Lower leg skin (tissue), 4 donors: ENCODE measurements around the gene SIK3. TPM values are rescaled to one million over a fixed set of nuclear protein-coding genes. Genes with fewer than 3 reads are reported as not detected.

Experiments used
- DNase-seq, 2 donors: peaks; one replicate each; pipeline ENCODE4 v3.0.0-alpha.2; 2019; ENCODE audit warnings: low spot score in 2 of 2
- H3K4me3 ChIP-seq: fragments of 200-600 bp; sonication (generic); 2 replicates; pipeline ENCODE4 v1.5.1; 2017; ENCODE audit warnings: mild to moderate bottlenecking, low read depth; ENCODE audit not compliant: poor library complexity, severe bottlenecking
- CTCF ChIP-seq, 3 donors: fragments of 450-650 bp; IDR thresholded peaks; one replicate each; pipeline ENCODE4 v1.5.1; 2016; ENCODE audit warnings: antibody characterized with exemption in 3 of 3, mild to moderate bottlenecking in 3 of 3, moderate library complexity in 2 of 3
- POLR2A ChIP-seq, 2 donors: fragments of 450-650 bp; IDR thresholded peaks; one replicate each; pipeline ENCODE4 v1.6.1; 2016 to 2017; ENCODE audit warnings: antibody characterized with exemption in 2 of 2, mild to moderate bottlenecking in 1 of 2, moderate library complexity in 1 of 2
- WGBS, 2 donors: methylation state at CpG; one replicate each; pipeline ENCODE4 v1.1.5; 2018; 5-methylcytosine and 5-hydroxymethylcytosine counted together
- intact Hi-C: fragments of 100-400 bp; cut with DNase I; formaldehyde crosslinking; loops from one replicate; pipeline ENCODE4 v1.15.0; 2023; ENCODE audit warnings: low total_unique reads
- total RNA-seq, 4 donors: library from RNA; depleted of rRNA; stranded (reverse); fragments of >200 nt; gene quantifications; one replicate each; pipeline ENCODE4 v1.1.0, GENCODE V29; 2016

The SIK3 gene
- total RNA-seq, 4 donors from 2014 or later, result 26.7 to 37.5 (median 30.1) TPM

DNA sequence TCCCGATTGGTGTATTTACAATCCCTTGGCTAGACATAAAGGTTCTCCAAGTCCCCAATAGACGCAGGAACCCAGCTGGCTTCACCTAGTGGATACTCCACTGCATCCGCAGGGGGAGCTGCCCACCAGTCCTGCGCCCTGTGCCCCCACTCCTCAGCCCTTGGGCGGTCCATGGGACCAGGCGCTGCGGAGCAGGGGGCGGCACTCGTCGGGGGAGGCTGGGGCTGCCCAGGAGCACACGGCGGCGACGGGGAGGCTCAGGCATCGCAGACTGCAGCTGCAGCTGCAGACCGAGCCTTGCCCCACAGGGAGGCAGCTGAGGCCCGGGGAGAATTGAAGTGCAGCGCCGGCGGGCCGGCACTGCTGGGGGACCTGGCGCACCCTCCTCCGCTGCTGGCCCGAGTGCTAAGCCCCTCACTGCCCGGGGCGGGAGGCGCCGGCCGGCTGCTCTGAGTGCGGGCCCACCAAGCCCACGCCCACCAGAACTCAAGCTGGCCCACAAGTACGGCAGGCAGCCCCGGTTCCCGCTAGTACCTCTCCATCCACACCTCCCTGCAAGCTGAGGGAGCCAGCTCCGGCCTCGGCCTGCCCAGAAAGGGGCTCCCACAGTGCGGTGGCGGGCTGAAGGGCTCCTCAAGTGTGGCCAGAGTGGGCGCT, 12.2 kb upstream of the SIK3 start:
- no peak for DNase-seq
- WGBS, 2 donors, result 96 to 98% methylated on average over 28 to 39 of the region's 39 CpGs
- TF ChIP-seq POLR2A (IDR thresholded peaks at IDR 0.05), result no peak
- no peak for TF ChIP-seq CTCF (IDR thresholded peaks at IDR 0.05)
- intact Hi-C loops, result no loop called here
- no peak overlapping the region for H3K4me3 ChIP-seq

GRCh38 chr11:117107701-117108590, 9.7 kb upstream of the SIK3 start:
- TF ChIP-seq CTCF (IDR thresholded peaks at IDR 0.05) (no peak), POLR2A (IDR thresholded peaks at IDR 0.05) (no peak)
- no peak overlapping the region for H3K4me3 ChIP-seq
- intact Hi-C loops, result loop anchor here (5.0 kb wide), 1 partner anchor 316 kb away; the partner anchor contains the start of gene APOA5
- 47 to 56% methylated on average over 5 of the region's 5 CpGs for WGBS, 2 donors
- DNase-seq, result no peak

DNA sequence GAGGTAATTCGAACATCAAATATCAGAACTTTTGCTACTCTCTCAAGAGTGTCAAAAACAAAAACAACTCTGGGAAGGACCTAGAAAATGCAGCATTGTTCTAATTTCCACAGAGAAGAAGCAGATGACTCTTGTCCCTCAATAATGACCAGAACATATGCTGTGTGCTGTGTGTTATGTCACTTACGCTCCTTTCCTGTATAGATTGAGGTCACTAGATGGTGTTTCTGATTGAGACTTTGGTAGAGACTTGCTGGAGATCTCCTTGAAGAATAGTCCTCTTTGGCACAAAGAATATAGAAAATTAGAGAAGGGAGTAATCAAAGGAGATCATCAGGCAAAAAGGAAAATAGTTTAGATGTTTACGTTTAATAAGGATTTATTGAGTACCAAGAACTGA, 2.3 kb upstream of the SIK3 start:
- no peak for TF ChIP-seq POLR2A (IDR thresholded peaks at IDR 0.05)
- no peak for TF ChIP-seq CTCF (IDR thresholded peaks at IDR 0.05)
- WGBS, 2 donors, result 92 to 95% methylated on average over 3 of the region's 3 CpGs
- no peak overlapping the region for H3K4me3 ChIP-seq
- DNase-seq, result no peak
- intact Hi-C loops, result no loop called here

DNA sequence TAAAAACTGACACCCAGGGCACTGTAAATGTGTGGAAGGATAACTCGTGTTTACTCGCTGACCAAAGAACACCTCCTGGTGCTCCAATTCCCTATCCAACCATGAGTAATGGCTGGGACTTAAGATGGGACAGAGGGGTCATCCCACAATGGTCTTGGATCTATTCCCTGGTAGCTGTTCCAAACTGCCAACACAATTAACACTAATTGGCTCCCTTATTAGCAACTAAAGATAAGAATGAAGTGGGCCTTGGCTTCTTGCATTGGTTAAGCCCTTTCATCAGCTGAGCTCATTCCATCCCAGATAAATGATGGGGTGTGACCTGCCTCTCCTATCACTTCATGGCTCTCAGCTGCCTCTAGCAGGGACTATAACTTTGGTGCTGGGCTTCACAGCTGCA, 1.5 kb upstream of the SIK3 start:
- intact Hi-C loops, result loop anchor here (5.0 kb wide), 1 partner anchor 217 kb away; no protein-coding TSS in a partner anchor
- no peak overlapping the region for H3K4me3 ChIP-seq
- 77 to 79% methylated on average over 2 of the region's 2 CpGs for WGBS, 2 donors
- TF ChIP-seq CTCF (IDR thresholded peaks at IDR 0.05) (no peak), POLR2A (IDR thresholded peaks at IDR 0.05) (no peak)
- DNase-seq, result no peak

- peak overlapping the region; percentile 98 for H3K4me3 ChIP-seq
- 1% methylated on average over 25 to 27 of the region's 65 CpGs for WGBS, 2 donors
- TF ChIP-seq CTCF (IDR thresholded peaks at IDR 0.05), result no peak
- TF ChIP-seq POLR2A (IDR thresholded peaks at IDR 0.05), result no peak
- intact Hi-C loops, result loop anchor here (5.0 kb wide), 1 partner anchor 215 kb away; no protein-coding TSS in a partner anchor
- peak; percentile 29 to 91 for DNase-seq
These were observed 599 bp downstream of the SIK3 start for GRCh38 chr11:117097389-117098268.
